OCI-LY1 (cell line): ENCODE data around the gene BTBD6.

Experiments used
- CTCF ChIP-seq: fragments of 200-600 bp; sonication (generic), shearing (Covaris generic); IDR thresholded peaks from 2 replicates; pipeline ENCODE4 v1.5.1; 2017; ENCODE audit warnings: mild to moderate bottlenecking, antibody characterized with exemption, low read length, moderate library complexity, mixed read lengths
- EZH2 ChIP-seq: fragments of 200-600 bp; sonication (generic), shearing (Covaris generic); IDR thresholded peaks from 2 replicates; pipeline ENCODE4 v1.8.0; 2017; ENCODE audit warnings: borderline replicate concordance, mixed run types, mild to moderate bottlenecking, antibody characterized with exemption, low read length, moderate library complexity, mixed read lengths

GRCh38 chr14:105219753-105220152 is 28.6 kb upstream of the BTBD6 start:
- no peak for TF ChIP-seq CTCF
- TF ChIP-seq EZH2, result no peak
